ENCODE data around the gene PCDHB9.
"Not testable (repeated sequence)": the region's sequence is repeated elsewhere in the genome, so short reads cannot be mapped to it uniquely, and the experiment has no call there.

DNA sequence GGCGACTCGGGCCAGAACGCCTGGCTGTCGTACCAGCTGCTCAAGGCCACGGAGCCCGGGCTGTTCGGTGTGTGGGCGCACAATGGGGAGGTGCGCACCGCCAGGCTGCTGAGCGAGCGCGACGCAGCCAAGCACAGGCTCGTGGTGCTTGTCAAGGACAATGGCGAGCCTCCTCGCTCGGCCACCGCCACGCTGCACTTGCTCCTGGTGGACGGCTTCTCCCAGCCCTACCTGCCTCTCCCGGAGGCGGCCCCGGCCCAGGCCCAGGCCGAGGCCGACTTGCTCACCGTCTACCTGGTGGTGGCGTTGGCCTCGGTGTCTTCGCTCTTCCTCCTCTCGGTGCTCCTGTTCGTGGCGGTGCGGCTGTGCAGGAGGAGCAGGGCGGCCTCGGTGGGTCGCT, 7.4 kb downstream of the PCDHB9 start:
- TF ChIP-seq, protein P1, sequence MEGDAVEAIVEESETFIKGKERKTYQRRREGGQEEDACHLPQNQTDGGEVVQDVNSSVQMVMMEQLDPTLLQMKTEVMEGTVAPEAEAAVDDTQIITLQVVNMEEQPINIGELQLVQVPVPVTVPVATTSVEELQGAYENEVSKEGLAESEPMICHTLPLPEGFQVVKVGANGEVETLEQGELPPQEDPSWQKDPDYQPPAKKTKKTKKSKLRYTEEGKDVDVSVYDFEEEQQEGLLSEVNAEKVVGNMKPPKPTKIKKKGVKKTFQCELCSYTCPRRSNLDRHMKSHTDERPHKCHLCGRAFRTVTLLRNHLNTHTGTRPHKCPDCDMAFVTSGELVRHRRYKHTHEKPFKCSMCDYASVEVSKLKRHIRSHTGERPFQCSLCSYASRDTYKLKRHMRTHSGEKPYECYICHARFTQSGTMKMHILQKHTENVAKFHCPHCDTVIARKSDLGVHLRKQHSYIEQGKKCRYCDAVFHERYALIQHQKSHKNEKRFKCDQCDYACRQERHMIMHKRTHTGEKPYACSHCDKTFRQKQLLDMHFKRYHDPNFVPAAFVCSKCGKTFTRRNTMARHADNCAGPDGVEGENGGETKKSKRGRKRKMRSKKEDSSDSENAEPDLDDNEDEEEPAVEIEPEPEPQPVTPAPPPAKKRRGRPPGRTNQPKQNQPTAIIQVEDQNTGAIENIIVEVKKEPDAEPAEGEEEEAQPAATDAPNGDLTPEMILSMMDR (conservative IDR thresholded peaks at IDR 0.05 in 1 of 2, IDR thresholded peaks at IDR 0.05 in 1 of 2; ENCODE audit: extremely low read depth in 1 of 2, insufficient read depth in 1 of 2, low read depth in 1 of 2, low read length in 2 of 2) = not testable (repeated sequence)
- not testable (repeated sequence) for TF ChIP-seq EZH2 (IDR thresholded peaks at IDR 0.05; ENCODE audit: borderline replicate concordance, low read length)
